HepG2 (cell line): ENCODE measurements around the gene SPOP. TPM values are rescaled to one million over a fixed set of nuclear protein-coding genes. Genes with fewer than 3 reads are reported as not detected.

ENCODE experiments used
- CBX5 ChIP-seq: sonication (generic); formaldehyde crosslinking; IDR thresholded peaks from 2 replicates; pipeline ENCODE4 v1.4.0; 2020; ENCODE audit warnings: missing genetic modification reagents, borderline replicate concordance
- ELF1 ChIP-seq: sonication (generic); formaldehyde crosslinking; IDR thresholded peaks from 2 replicates; pipeline ENCODE4 v1.4.0; 2020; ENCODE audit warnings: missing genetic modification reagents
- ETV6 ChIP-seq: sonication (generic); formaldehyde crosslinking; conservative IDR thresholded peaks from 2 replicates; pipeline ENCODE4 v1.4.0; 2020; ENCODE audit warnings: missing genetic modification reagents
- HBP1 ChIP-seq: IDR thresholded peaks from 2 replicates; pipeline ENCODE4 v1.6.1; 2016; ENCODE audit warnings: low read depth, control low read depth
- HNRNPL ChIP-seq: fragments of 200-400 bp; formaldehyde crosslinking; IDR thresholded peaks from 2 replicates; pipeline ENCODE4 v1.6.1; 2017; ENCODE audit warnings: mild to moderate bottlenecking, low read depth, low read length
- MTA1 ChIP-seq: sonication (generic); formaldehyde crosslinking; IDR thresholded peaks from 2 replicates; pipeline ENCODE4 v1.4.0; 2020; ENCODE audit warnings: missing genetic modification reagents, mild to moderate bottlenecking, borderline replicate concordance
- NFIB ChIP-seq: sonication (generic); formaldehyde crosslinking; IDR thresholded peaks from 2 replicates; pipeline ENCODE4 v1.9.0; 2021; ENCODE audit warnings: missing genetic modification reagents, mild to moderate bottlenecking, borderline replicate concordance
- NFKB2 ChIP-seq: sonication (generic); formaldehyde crosslinking; IDR thresholded peaks from 2 replicates; pipeline ENCODE4 v1.4.0; 2020; ENCODE audit warnings: missing genetic modification reagents, borderline replicate concordance
- NKX3-1 ChIP-seq: sonication (generic); formaldehyde crosslinking; IDR thresholded peaks from 2 replicates; pipeline ENCODE4 v1.5.0; 2020; ENCODE audit warnings: missing genetic modification reagents
- SOX13 ChIP-seq, 3 experiments: fragments of 450-650 bp in 1 of 3; sonication (generic) in 1 of 3; formaldehyde crosslinking in 1 of 3; IDR thresholded peaks in 2 of 3; conservative IDR thresholded peaks in 1 of 3; 2 replicates each; pipeline versions ENCODE4 v1.5.0 to v1.6.1; 2016 to 2020; ENCODE audit warnings: antibody characterized with exemption in 1 of 3, mild to moderate bottlenecking in 1 of 3, missing compliant biosample characterization in 1 of 3, missing genetic modification reagents in 1 of 3, moderate library complexity in 1 of 3
- ZBTB25 ChIP-seq: IDR thresholded peaks from 2 replicates; pipeline ENCODE4 v1.6.1; 2018; ENCODE audit warnings: missing genetic modification reagents
- ZBTB7B ChIP-seq: sonication (generic); formaldehyde crosslinking; IDR thresholded peaks from 2 replicates; pipeline ENCODE4 v1.4.0; 2020; ENCODE audit warnings: missing genetic modification reagents
- ZMAT3 ChIP-seq: sonication (generic); formaldehyde crosslinking; conservative IDR thresholded peaks from 2 replicates; pipeline ENCODE4 v1.7.0; 2021; ENCODE audit warnings: missing genetic modification reagents
- ZNF18 ChIP-seq: sonication (generic); formaldehyde crosslinking; IDR thresholded peaks from 2 replicates; pipeline ENCODE4 v1.8.0; 2022; ENCODE audit warnings: mild to moderate bottlenecking, missing genetic modification reagents; ENCODE audit not compliant: insufficient replicate concordance
- ZNF792 ChIP-seq: IDR thresholded peaks from 2 replicates; pipeline ENCODE4 v1.6.1; 2016
- ZNF883 ChIP-seq: sonication (generic); formaldehyde crosslinking; IDR thresholded peaks from 2 replicates; pipeline ENCODE4 v1.5.1; 2020; ENCODE audit warnings: mild to moderate bottlenecking, missing genetic modification reagents; ENCODE audit errors: not compliant biosample characterization
- ZSCAN21 ChIP-seq: sonication (generic); formaldehyde crosslinking; IDR thresholded peaks from 2 replicates; pipeline ENCODE4 v1.8.0; 2022; ENCODE audit warnings: mild to moderate bottlenecking, missing genetic modification reagents, moderate library complexity, borderline replicate concordance
- polyA plus RNA-seq, 8 experiments: library from polyadenylated mRNA; depleted of rRNA in 3 of 8; stranded (reverse) in 7 of 8; unstranded in 1 of 8; fragments of >200 nt; fragmentation: Illumina TruSeq in 4 of 8; extraction: Trizol in 4 of 8; gene quantifications; 2 replicates each; pipeline versions ENCODE4 v1.2.1 to v1.2.3, GENCODE V29; 2011 to 2016; ENCODE audit warnings: low read depth in 4 of 8, missing spikeins in 1 of 8, mixed read lengths in 1 of 8; ENCODE audit not compliant: insufficient read depth in 1 of 8
- total RNA-seq, 5 experiments: library from RNA; depleted of rRNA; stranded (reverse); fragments of >200 nt; fragmentation: Illumina TruSeq; extraction: Trizol; gene quantifications; 2 replicates each; pipeline ENCODE4 v1.2.3, GENCODE V29; 2016; ENCODE audit warnings: low read depth in 1 of 5
- TF ChIP-seq, protein P1 (sequence below): sonication (generic); formaldehyde crosslinking; conservative IDR thresholded peaks from 2 replicates; pipeline ENCODE4 v1.8.1; 2023; ENCODE audit warnings: missing genetic modification reagents
- TF ChIP-seq, protein P2 (sequence below): IDR thresholded peaks from 2 replicates; pipeline ENCODE4 v1.6.1; 2016; ENCODE audit warnings: missing genetic modification reagents, missing compliant biosample characterization

Gene SPOP
- total and polyA plus RNA-seq, 2 of the 13 experiments (the other 11 are each of a cell fraction or from before 2014, with no cell fraction given) = 52.8 to 60.8 TPM

DNA sequence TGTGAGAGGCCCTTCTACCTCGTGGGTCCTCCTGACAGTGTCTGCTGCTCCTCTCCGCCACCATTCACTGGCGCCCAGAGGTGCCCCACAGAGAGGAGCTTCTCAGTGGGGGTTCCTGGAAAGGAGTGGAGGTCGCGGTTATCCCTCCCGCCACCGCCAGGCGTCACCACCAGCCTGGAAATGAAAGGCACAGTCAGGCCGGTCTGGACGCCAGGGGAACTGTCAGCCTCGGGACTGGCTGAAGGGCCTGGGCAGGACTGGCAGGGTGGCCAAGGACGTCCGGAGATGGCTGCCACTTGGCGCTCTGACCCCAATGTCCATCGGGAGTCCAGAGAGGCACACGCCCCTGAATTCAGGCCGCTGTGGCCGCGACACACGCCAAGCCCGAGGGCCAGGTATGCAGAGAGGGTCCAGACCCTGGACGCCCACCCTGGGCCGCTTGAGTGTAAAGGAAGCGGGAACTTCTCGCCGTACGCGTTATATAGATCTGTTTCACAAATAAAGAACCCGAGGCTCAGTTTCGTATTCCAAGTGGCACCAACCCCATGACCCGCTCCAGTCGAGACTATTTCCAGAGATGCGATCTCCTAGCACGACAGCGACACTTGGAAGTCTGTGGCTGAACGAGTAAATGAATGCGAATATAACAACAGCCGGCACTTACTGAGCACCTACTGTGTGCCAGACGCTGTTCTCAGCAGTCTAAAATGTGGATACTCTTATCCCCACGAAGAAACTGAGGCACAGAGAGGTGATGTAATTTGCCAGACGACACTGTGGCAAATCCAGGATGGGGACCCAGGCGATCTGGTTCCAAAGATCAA, 109.8 kb downstream of the SPOP start (continued):
- TF ChIP-seq ZMAT3 (CRISPR knock-in tag) (0 out of 2 replicates have a peak, but pooled peaks have one; percentile 1), NFIB (CRISPR knock-in tag) (0 out of 2 replicates have a peak, but pooled peaks have one; percentile 32), ZBTB25 (CRISPR knock-in tag) (0 out of 2 replicates have a peak, but pooled peaks have one; percentile 66), ZNF792 (CRISPR knock-in tag) (0 out of 2 replicates have a peak, but pooled peaks have one; percentile 31), ZNF883 (CRISPR knock-in tag) (peak; percentile 82), ZBTB7B (CRISPR knock-in tag) (peak; percentile 93), HNRNPL (peak; percentile 99), NKX3-1 (no peak), ZNF18 (no peak), SOX13 (IDR thresholded peaks at IDR 0.05) (0 out of 2 replicates have a peak, but pooled peaks have one; percentile 26), SOX13 (CRISPR knock-in tag; conservative IDR thresholded peaks at IDR 0.05 in 1 of 2, IDR thresholded peaks at IDR 0.05 in 1 of 2) (no peak; a peak in 1 of 4 replicates), ETV6 (peak; percentile 58), HBP1 (0 out of 2 replicates have a peak, but pooled peaks have one; percentile 39), CBX5 (CRISPR knock-in tag) (peak; percentile 85; the same call in 1 of the 2 replicates), ELF1 (peak; percentile 53), ZSCAN21 (CRISPR knock-in tag) (peak; percentile 29; the same call in 1 of the 2 replicates), NFKB2 (CRISPR knock-in tag) (peak; percentile 77; the same call in 1 of the 2 replicates), MTA1 (CRISPR knock-in tag) (peak; percentile 62; the same call in 1 of the 2 replicates)
- TF ChIP-seq, protein P1, sequence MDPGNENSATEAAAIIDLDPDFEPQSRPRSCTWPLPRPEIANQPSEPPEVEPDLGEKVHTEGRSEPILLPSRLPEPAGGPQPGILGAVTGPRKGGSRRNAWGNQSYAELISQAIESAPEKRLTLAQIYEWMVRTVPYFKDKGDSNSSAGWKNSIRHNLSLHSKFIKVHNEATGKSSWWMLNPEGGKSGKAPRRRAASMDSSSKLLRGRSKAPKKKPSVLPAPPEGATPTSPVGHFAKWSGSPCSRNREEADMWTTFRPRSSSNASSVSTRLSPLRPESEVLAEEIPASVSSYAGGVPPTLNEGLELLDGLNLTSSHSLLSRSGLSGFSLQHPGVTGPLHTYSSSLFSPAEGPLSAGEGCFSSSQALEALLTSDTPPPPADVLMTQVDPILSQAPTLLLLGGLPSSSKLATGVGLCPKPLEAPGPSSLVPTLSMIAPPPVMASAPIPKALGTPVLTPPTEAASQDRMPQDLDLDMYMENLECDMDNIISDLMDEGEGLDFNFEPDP = no peak
- TF ChIP-seq, protein P2, sequence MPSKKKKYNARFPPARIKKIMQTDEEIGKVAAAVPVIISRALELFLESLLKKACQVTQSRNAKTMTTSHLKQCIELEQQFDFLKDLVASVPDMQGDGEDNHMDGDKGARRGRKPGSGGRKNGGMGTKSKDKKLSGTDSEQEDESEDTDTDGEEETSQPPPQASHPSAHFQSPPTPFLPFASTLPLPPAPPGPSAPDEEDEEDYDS (CRISPR knock-in tag) = peak; percentile 55
